Psoas muscle (tissue), 8 donors: Measurements from ENCODE around the gene SEPTIN3. TPM values are rescaled to one million over a fixed set of nuclear protein-coding genes. Genes with fewer than 3 reads are reported as not detected.
A peak's percentile ranks its signal among the peaks of the same experiment; 100 is the strongest.

Source experiments
- ATAC-seq, 4 donors: fragments of 200-7000 bp; cut with Tn5 transposase; one replicate each; pipeline ENCODE4 v1.9.1; 2020; ENCODE audit warnings: moderate library complexity in 3 of 4, mild to moderate bottlenecking in 2 of 4
- DNase-seq, 2 donors: peaks; one replicate each; pipeline ENCODE4 v3.0.0-alpha.2; 2020
- H3K27ac ChIP-seq: fragments of 200-600 bp; one replicate; pipeline ENCODE4 v1.8.0; 2022
- H3K27me3 ChIP-seq, 3 donors: fragments of 200-600 bp in 1 of 3; one replicate each; pipeline versions ENCODE4 v1.6.1 to v1.8.0; 2013 to 2022; ENCODE audit warnings: low read length in 2 of 3, mild to moderate bottlenecking in 2 of 3, moderate library complexity in 1 of 3; ENCODE audit not compliant: insufficient read depth in 3 of 3
- H3K36me3 ChIP-seq, 2 donors: fragments of 200-600 bp in 1 of 2; one replicate each; pipeline versions ENCODE4 v1.6.1 to v1.8.0; 2013 to 2022; ENCODE audit warnings: low read depth in 1 of 2, mild to moderate bottlenecking in 1 of 2, moderate library complexity in 1 of 2; ENCODE audit not compliant: insufficient read depth in 1 of 2
- H3K4me1 ChIP-seq: fragments of 200-600 bp; one replicate; pipeline ENCODE4 v1.8.0; 2022
- H3K4me3 ChIP-seq: fragments of 200-600 bp; one replicate; pipeline ENCODE4 v1.8.0; 2022; ENCODE audit warnings: mild to moderate bottlenecking
- H3K9me3 ChIP-seq: fragments of 200-600 bp; one replicate; pipeline ENCODE4 v1.8.0; 2022
- WGBS, 3 donors: extraction: QIAGEN DNeasy Blood & Tissue Kit; methylation state at CpG; one replicate each; pipeline versions ENCODE4 v1.1.6 to v1.1.7; 2013; 5-methylcytosine and 5-hydroxymethylcytosine counted together
- intact Hi-C, 2 donors: fragments of 100-400 bp; cut with DNase I; formaldehyde crosslinking; loops; one replicate each; pipeline versions ENCODE4 v1.11.0 to v1.14.2; 2022
- polyA plus RNA-seq, 3 donors: library from polyadenylated mRNA; stranded (reverse); fragments of 200-250 nt; gene quantifications; one replicate each; pipeline ENCODE4 v1.2.3, GENCODE V29; 2013
- total RNA-seq, 4 donors: library from RNA; stranded (reverse); fragmentation: NEBNext Ultra II Directional in 2 of 4; extraction: Animal tissue kit (Norgen Biotek cat#: 25700) in 2 of 4; gene quantifications; one replicate each; pipeline versions ENCODE4 v1.2.1 to v1.2.4, GENCODE V29; 2021 to 2023
- TF ChIP-seq, protein P1 (sequence below): fragments of 200-600 bp; IDR thresholded peaks from one replicate; pipeline ENCODE4 v1.8.0; 2022; ENCODE audit warnings: antibody characterized with exemption
- donor health status: healthy with polysubstance abuse.
- donor health status: DM: no; HTN: no; CAD: no; lungs with moderate emphysema.
- donor health status: Bipolar disorder and iron deficiency.
- donor health status: healthy.
- donor health status: DM: yes; HTN: yes; CAD: no.
- donor health status: DM: no; HTN: no; CAD: no.
- donor health status: DM: no; HTN: no; CAD: no.
- donor health status: DM: yes; HTN: yes; CAD: no.

The SEPTIN3 gene
- total and polyA plus RNA-seq, 7 donors: 0.03 to 0.14 (median 0.06) TPM; not detected in 3

DNA sequence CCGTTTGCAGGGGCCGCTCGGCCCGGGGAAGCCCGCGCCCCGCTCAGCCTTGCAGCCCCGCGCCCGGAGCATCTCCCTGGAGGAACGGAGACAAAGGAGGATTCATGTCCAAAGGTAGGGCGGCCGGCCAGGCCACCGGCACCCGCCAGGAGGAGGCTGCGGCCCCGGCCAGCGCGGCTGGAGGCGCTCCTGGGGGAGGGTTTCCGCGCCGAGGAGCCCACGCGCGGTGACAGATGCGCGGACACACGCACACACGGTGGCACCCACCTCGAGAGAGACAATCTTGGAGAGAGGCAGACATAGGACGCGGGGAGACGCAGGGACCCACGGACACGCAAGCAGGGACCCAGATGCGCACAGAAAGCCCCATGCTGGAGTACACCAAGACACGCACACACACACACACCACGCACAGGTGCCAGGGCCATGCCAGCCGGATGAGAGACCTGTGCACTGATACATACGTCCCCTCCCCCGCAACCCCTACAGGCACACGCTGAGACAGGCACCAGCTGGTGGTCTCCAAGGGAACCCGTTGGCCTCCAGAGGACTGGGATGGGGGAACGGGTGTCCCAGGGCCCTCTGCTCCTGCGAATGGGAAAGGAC is 7.8 kb downstream of the SEPTIN3 start:
- DNase-seq (no peak), ATAC-seq (no peak)
- Histone ChIP-seq H3K27me3 (peaks cover 0 to 49% (median 2%) of the 10 kb centered on the region in 3 donors), H3K27ac (no peak overlapping the region), H3K36me3 (no peaks in the 10 kb centered on the region), H3K4me3 (peak overlapping the region; percentile 58), H3K4me1 (no peaks in the 10 kb centered on the region), H3K9me3 (no peaks in the 10 kb centered on the region)
- TF ChIP-seq, protein P1, sequence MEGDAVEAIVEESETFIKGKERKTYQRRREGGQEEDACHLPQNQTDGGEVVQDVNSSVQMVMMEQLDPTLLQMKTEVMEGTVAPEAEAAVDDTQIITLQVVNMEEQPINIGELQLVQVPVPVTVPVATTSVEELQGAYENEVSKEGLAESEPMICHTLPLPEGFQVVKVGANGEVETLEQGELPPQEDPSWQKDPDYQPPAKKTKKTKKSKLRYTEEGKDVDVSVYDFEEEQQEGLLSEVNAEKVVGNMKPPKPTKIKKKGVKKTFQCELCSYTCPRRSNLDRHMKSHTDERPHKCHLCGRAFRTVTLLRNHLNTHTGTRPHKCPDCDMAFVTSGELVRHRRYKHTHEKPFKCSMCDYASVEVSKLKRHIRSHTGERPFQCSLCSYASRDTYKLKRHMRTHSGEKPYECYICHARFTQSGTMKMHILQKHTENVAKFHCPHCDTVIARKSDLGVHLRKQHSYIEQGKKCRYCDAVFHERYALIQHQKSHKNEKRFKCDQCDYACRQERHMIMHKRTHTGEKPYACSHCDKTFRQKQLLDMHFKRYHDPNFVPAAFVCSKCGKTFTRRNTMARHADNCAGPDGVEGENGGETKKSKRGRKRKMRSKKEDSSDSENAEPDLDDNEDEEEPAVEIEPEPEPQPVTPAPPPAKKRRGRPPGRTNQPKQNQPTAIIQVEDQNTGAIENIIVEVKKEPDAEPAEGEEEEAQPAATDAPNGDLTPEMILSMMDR: no peak
- intact Hi-C loops: loop anchor here (5.0 to 10.0 kb wide), 2 partner anchors 155 to 458 kb away; partner anchors contain the start of genes CYP2D6 (in 1 of the 2) and NFAM1 (in 1 of the 2)
- WGBS, 3 donors: 2 to 3% (median 3%) methylated on average over 38 to 46 of the region's 46 CpGs

DNA sequence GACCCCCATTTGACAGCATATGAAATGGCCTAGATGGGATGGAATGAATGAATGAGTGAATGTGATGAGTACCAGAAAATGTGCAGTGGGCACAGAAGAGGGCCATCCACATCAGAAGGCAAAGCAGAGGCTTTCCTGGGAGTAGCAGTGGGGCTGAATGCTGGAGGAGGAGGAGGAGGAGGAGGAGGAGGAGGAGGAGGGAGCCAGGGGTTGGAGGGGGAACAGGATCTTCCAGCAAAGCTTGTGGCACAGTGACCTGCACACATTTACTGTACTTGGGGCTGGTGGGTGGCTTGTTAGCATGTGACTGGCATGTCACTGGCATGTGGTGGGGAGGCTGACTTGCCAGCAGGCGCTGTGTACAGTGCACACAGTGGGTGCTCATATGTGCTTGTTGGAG is 9.5 kb downstream of the SEPTIN3 start:
- H3K27ac ChIP-seq: no peak overlapping the region
- 100% methylated on average over 1 of the region's 1 CpG for WGBS, 3 donors
- no peaks in the 10 kb centered on the region for H3K36me3 ChIP-seq
- H3K9me3 ChIP-seq: no peaks in the 10 kb centered on the region
- DNase-seq (no peak), ATAC-seq (no peak)
- H3K4me3 ChIP-seq: no peak overlapping the region
- H3K4me1 ChIP-seq: no peaks in the 10 kb centered on the region
- intact Hi-C loops: loop anchor here (5.0 to 10.0 kb wide), 2 partner anchors 154 to 456 kb away; partner anchors contain the start of genes CYP2D6 (in 1 of the 2) and NFAM1 (in 1 of the 2)
- peaks cover 0 to 38% (median 0%) of the 10 kb centered on the region in 3 donors for H3K27me3 ChIP-seq
- TF ChIP-seq, protein P1: no peak

DNA sequence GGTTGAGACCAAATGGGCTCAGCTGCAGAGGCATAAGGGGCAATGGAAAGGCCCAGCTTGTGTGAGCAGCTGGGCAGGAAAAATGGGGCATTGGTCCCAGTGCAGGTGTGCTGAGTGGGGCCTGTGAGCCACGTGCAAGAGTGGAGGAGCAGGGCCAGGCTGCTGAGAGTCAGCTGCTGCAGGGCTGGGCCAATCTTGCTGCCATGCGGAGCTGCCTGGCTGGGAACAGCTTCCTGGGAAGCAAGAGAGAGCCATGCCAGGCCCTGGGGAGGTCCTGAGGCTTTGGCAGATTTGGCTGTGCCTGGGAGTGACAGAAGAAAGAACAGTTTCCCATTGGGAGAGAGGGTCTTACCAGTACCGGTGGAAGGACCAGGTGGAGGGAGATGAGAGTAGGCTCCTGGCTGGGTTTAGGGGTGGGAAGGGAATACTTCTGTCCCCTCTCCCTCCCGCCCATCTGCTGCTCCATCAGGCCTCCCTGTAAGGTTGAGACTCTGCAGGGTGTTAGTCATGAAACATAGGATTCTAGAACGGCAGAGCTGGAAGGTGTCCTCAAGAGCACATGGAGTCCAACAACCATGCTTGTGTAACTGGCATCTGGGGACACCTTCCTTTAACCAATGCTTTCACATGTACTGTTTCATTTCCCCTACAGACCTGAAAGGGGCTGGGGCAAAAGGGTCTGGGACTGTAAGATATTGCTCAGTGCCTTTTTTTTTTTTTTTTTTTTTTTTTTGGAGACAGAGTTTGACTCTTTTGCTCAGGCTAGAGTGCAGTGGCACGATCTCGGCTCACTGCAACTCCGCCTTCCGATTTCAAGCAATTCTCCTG is 10.4 kb downstream of the SEPTIN3 start:
- no peaks in the 10 kb centered on the region for H3K36me3 ChIP-seq
- ATAC-seq (no peak), DNase-seq (no peak)
- TF ChIP-seq, protein P1: no peak
- 57 to 69% (median 60%) methylated on average over 8 to 9 of the region's 9 CpGs for WGBS, 3 donors
- H3K9me3 ChIP-seq: no peaks in the 10 kb centered on the region
- no peaks in the 10 kb centered on the region for H3K4me1 ChIP-seq
- no peak overlapping the region for H3K4me3 ChIP-seq
- intact Hi-C loops: loop anchor here (5.0 to 10.0 kb wide), 2 partner anchors 153 to 455 kb away; partner anchors contain the start of genes CYP2D6 (in 1 of the 2) and NFAM1 (in 1 of the 2)
- no peak overlapping the region for H3K27ac ChIP-seq
- H3K27me3 ChIP-seq: peaks cover 0 to 29% (median 0%) of the 10 kb centered on the region in 3 donors

DNA sequence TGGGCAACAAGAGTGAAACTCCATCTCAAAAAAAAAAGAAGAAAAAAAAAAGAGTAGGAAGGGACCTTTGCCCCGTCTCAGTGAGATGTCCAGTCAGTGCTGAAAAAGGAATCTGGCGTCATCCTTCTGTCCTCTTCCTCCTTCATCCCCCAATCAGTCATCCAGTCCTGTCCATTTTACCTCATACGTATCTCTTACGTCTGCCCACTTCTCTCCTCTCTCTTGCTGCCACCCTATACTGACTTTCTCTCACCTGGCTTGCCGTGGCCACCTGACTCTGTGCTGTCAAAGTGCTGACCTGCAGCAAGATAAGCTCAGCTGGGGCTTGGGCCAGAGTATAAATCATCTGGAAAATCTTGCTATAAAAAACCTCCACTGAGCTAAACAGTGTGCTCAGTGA is 13.6 kb downstream of the SEPTIN3 start:
- TF ChIP-seq, protein P1: no peak
- intact Hi-C loops: no loop called here
- H3K4me3 ChIP-seq: no peak overlapping the region
- H3K9me3 ChIP-seq: no peaks in the 10 kb centered on the region
- DNase-seq: no peak
- H3K27ac ChIP-seq: no peak overlapping the region
- WGBS, 3 donors: 31 to 49% (median 37%) methylated on average over 5 of the region's 5 CpGs
- ATAC-seq: peak; percentile 15 to 63 (median 51)
- H3K36me3 ChIP-seq: no peaks in the 10 kb centered on the region
- H3K4me1 ChIP-seq: no peaks in the 10 kb centered on the region
- peaks cover 0 to 3% (median 0%) of the 10 kb centered on the region in 3 donors for H3K27me3 ChIP-seq
